GM12878 (cell line): ENCODE results near the gene TESPA1. TPM values are rescaled to one million over a fixed set of nuclear protein-coding genes. Genes with fewer than 3 reads are reported as not detected.

Source experiments
- ATAC-seq: fragments of 200-7000 bp; cut with Tn5 transposase; 3 replicates; pipeline ENCODE4 v1.9.1; 2020; ENCODE audit warnings: mild to moderate bottlenecking, moderate library complexity
- BruUV-seq: library from RNA; stranded (reverse); fragments of 400-500 nt; replicated peaks from 2 replicates; lab custom pipeline; 2021; lab: Mats Ljungman, UMichigan
- CTCF ChIA-PET: fragments of 300-600 bp; sonication (Branson Sonifier 250); formaldehyde crosslinking; extraction: SDS; loops from one replicate; lab custom pipeline; 2021; ENCODE audit warnings: inconsistent platforms; lab: Yijun Ruan, JAX
- POLR2A ChIA-PET: fragments of 350-600 bp; formaldehyde crosslinking; extraction: SDS; loops from one replicate; lab custom pipeline; 2021; ENCODE audit warnings: inconsistent platforms; lab: Charles Lee
- RAD21 ChIA-PET: fragments of 300-600 bp; sonication (Branson Sonifier 250); formaldehyde crosslinking; loops from one replicate; lab custom pipeline; 2023; ENCODE audit warnings: antibody characterized with exemption; ENCODE audit not compliant: unreplicated experiment; lab: Charles Lee
- SMC1A ChIA-PET: fragments of 300-600 bp; sonication (Branson Sonifier 250); formaldehyde crosslinking; loops from one replicate; lab custom pipeline; 2023; ENCODE audit not compliant: unreplicated experiment, uncharacterized antibody; lab: Charles Lee
- DNase-seq: peaks from one replicate; pipeline ENCODE4 v3.0.0-alpha.2; 2011; ENCODE audit warnings: low read depth, low spot score
- FAIRE-seq: peaks from 3 replicates; lab custom pipeline; 2011; peaks lifted over from hg19 to GRCh38; lab: Jason Lieb, UNC
- H2AFZ ChIP-seq: 2 replicates; pipeline ENCODE4 v1.6.0; 2011; ENCODE audit warnings: low read depth, low read length, control low read depth; ENCODE audit not compliant: control insufficient read depth
- H3K27ac ChIP-seq: 2 replicates; pipeline ENCODE4 v1.5.1; 2011; ENCODE audit warnings: control low read depth; ENCODE audit not compliant: control insufficient read depth, insufficient read depth
- H3K27me3 ChIP-seq, 2 experiments: replicated peaks in 1 of 2; 2 replicates each; pipeline versions ENCODE4 v1.6.0 to v1.6.1; 2011; ENCODE audit warnings: low read length in 1 of 2; ENCODE audit not compliant: control insufficient read depth in 2 of 2, insufficient read depth in 2 of 2
- H3K36me3 ChIP-seq, 2 experiments: 2 replicates each; pipeline ENCODE4 v1.5.1; 2011; ENCODE audit warnings: low read length in 1 of 2; ENCODE audit not compliant: control insufficient read depth in 2 of 2, insufficient read depth in 2 of 2
- H3K4me1 ChIP-seq: 2 replicates; pipeline ENCODE4 v1.6.1; 2011; ENCODE audit warnings: mild to moderate bottlenecking, low read length, moderate library complexity, mixed read lengths; ENCODE audit not compliant: control insufficient read depth, insufficient read depth
- H3K4me2 ChIP-seq: 2 replicates; pipeline ENCODE4 v1.6.0; 2011; ENCODE audit warnings: control low read depth; ENCODE audit not compliant: control insufficient read depth, insufficient read depth
- H3K4me3 ChIP-seq: fragments of 200-600 bp; sonication (generic); 2 replicates; pipeline ENCODE4 v1.5.1; 2016
- H3K79me2 ChIP-seq: 2 replicates; pipeline ENCODE4 v1.6.0; 2011; ENCODE audit warnings: low read length; ENCODE audit not compliant: control insufficient read depth, insufficient read depth
- H3K9ac ChIP-seq: 2 replicates; pipeline ENCODE4 v1.8.0; 2011; ENCODE audit warnings: low read length, control low read depth, mixed read lengths; ENCODE audit not compliant: control insufficient read depth, insufficient read depth
- H3K9me3 ChIP-seq: replicated peaks from 3 replicates; pipeline ENCODE4 v1.5.1; 2011; ENCODE audit warnings: mild to moderate bottlenecking, low read length; ENCODE audit not compliant: control insufficient read depth, insufficient read depth
- H4K20me1 ChIP-seq: 2 replicates; pipeline ENCODE4 v1.6.0; 2011; ENCODE audit not compliant: control insufficient read depth, insufficient read depth
- ASH2L ChIP-seq: fragments of 300-600, 200-600 bp; sonication (generic); IDR thresholded peaks from 2 replicates; pipeline ENCODE4 v1.6.1; 2017; ENCODE audit warnings: low read depth, mild to moderate bottlenecking, borderline replicate concordance
- BHLHE40 ChIP-seq, 2 experiments: fragments of 450-650 bp in 1 of 2; IDR thresholded peaks; 2 replicates each; pipeline ENCODE4 v1.6.1; 2011 to 2017; ENCODE audit warnings: low read depth in 2 of 2, borderline replicate concordance in 1 of 2, improper control_type of control experiment in 1 of 2, low read length in 1 of 2, mild to moderate bottlenecking in 1 of 2
- BRCA1 ChIP-seq: IDR thresholded peaks from 2 replicates; pipeline ENCODE4 v1.6.1; 2011; ENCODE audit warnings: low read depth, low read length, improper control_type of control experiment
- CHD4 ChIP-seq: fragments of 200-600 bp; sonication (generic); IDR thresholded peaks from 2 replicates; pipeline ENCODE4 v1.6.1; 2016; ENCODE audit warnings: mild to moderate bottlenecking
- FOS ChIP-seq: IDR thresholded peaks from 3 replicates; pipeline ENCODE4 v1.6.1; 2011; ENCODE audit warnings: borderline replicate concordance; ENCODE audit not compliant: insufficient read length; ENCODE audit errors: extremely low read depth
- HDGF ChIP-seq: fragments of 450-650 bp; IDR thresholded peaks from 2 replicates; pipeline ENCODE4 v1.6.1; 2016; ENCODE audit warnings: antibody characterized with exemption
- IRF4 ChIP-seq: IDR thresholded peaks from 2 replicates; pipeline ENCODE4 v1.6.1; 2011; ENCODE audit warnings: low read depth, low read length
- LARP7 ChIP-seq: fragments of 450-650 bp; IDR thresholded peaks from 2 replicates; pipeline ENCODE4 v1.6.1; 2017; ENCODE audit warnings: mild to moderate bottlenecking
- NFIC ChIP-seq: IDR thresholded peaks from 2 replicates; pipeline ENCODE4 v1.6.1; 2012; ENCODE audit warnings: low read depth, mild to moderate bottlenecking, inconsistent platforms, low read length, moderate library complexity
- TAF1 ChIP-seq: IDR thresholded peaks from 2 replicates; pipeline ENCODE4 v1.6.1; 2011; ENCODE audit warnings: mild to moderate bottlenecking, low read depth, low read length, borderline replicate concordance
- ZBED1 ChIP-seq: IDR thresholded peaks from 2 replicates; pipeline ENCODE4 v1.6.1; 2016; ENCODE audit warnings: borderline replicate concordance
- WGBS: methylation state at CpG from one replicate; pipeline ENCODE4 v1.1.6; 2016; ENCODE audit warnings: low lambda C conversion rate; ENCODE audit not compliant: insufficient replicate concordance, insufficient coverage; ENCODE audit errors: missing lambda C conversion rate; 5-methylcytosine and 5-hydroxymethylcytosine counted together
- in situ Hi-C: fragments of 300-500 bp; cut with MboI; formaldehyde crosslinking; loops from 9 replicates; pipeline ENCODE4 v1.14.3; 2018; ENCODE audit warnings: mixed read lengths
- intact Hi-C: fragments of 100-400 bp; cut with micrococcal nuclease; formaldehyde crosslinking; loops from one replicate; pipeline ENCODE4 v1.14.2; 2022; ENCODE audit not compliant: unreplicated experiment
- polyA plus RNA-seq, 11 experiments: library from polyadenylated mRNA; depleted of rRNA in 4 of 11; unstranded in 6 of 11; stranded (reverse) in 5 of 11; fragments of >200 nt; fragmentation: Nextera tagmentation in 4 of 11; fragmentation: Illumina TruSeq in 1 of 11; extraction: Ambion mirVana in 4 of 11; extraction: Trizol in 1 of 11; gene quantifications; 1 replicate in 1 of 11; 2 replicates in 10 of 11; pipeline versions ENCODE4 v1.2.1 to v1.2.3, GENCODE V29; 2011 to 2016; ENCODE audit warnings: inconsistent platforms in 2 of 11, missing spikeins in 2 of 11, low read depth in 1 of 11
- total RNA-seq, 4 experiments: library from RNA; depleted of rRNA in 3 of 4; stranded (reverse); fragments of >200 nt in 3 of 4; fragmentation: Illumina TruSeq in 1 of 4; extraction: Trizol in 1 of 4; gene quantifications; 2 replicates each; pipeline versions ENCODE4 v1.2.1 to v1.2.3, GENCODE V29; 2013 to 2021
- TF ChIP-seq, protein P1 (sequence below): IDR thresholded peaks from 2 replicates; pipeline ENCODE4 v1.6.1; 2012; ENCODE audit warnings: mild to moderate bottlenecking, low read depth, low read length
- TF ChIP-seq, protein P2 (sequence below): IDR thresholded peaks from 2 replicates; pipeline ENCODE4 v1.6.1; 2011; ENCODE audit warnings: borderline replicate concordance, low read depth, mild to moderate bottlenecking, moderate library complexity, low read length; ENCODE audit not compliant: insufficient read depth, poor library complexity, severe bottlenecking
- TF ChIP-seq, protein P3 (sequence below): fragments of 450-650 bp; IDR thresholded peaks from 2 replicates; pipeline ENCODE4 v1.6.1; 2018; ENCODE audit warnings: borderline replicate concordance, mild to moderate bottlenecking; ENCODE audit not compliant: partially characterized antibody

The TESPA1 gene
- total and polyA plus RNA-seq, 10 of the 15 experiments (the other 5 are each of a cell fraction or from before 2014, with no cell fraction given), result 13.8 to 56.2 (median 23.9) TPM

DNA sequence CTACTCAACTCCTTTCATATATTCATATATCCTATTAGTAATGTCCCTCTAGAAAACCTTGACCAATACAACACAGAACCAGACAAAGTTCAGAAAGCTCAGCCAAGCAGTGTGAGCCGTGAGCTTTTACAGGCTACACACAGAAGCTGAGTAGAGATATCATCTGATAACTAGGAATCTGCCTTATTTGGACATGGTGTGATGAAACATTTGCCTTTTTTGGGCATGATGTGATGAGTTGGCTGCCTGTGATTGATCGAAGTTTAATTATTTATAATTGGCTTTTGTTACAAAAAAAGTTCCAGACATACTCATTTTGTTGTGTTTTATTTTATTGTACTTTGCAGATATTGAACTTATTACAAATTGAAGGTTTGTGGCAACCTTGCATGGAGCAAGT, 46.6 kb downstream of the TESPA1 start:
- Histone ChIP-seq H3K36me3 (no peaks in the 10 kb centered on the region), H4K20me1 (no peaks in the 10 kb centered on the region), H3K4me3 (no peak overlapping the region), H3K27ac (no peak overlapping the region), H3K27me3 (no peaks in the 10 kb centered on the region), H2AFZ (no peak overlapping the region), H3K79me2 (no peaks in the 10 kb centered on the region), H3K9me3 (no peaks in the 10 kb centered on the region; the same call in 1 of the 3 replicates), H3K9ac (no peak overlapping the region), H3K4me1 (peaks cover 5% of the 10 kb centered on the region), H3K4me2 (no peak overlapping the region)
- ChIA-PET SMC1A (no interaction called here), POLR2A (no interaction called here), RAD21 (interaction anchor here (1.0 to 1.3 kb wide), 2 partner anchors 82 to 85 kb away, joined by 3 to 4 read pairs; no protein-coding TSS in a partner anchor), CTCF (interaction anchor here (1.5 kb wide), 1 partner anchor 19 kb away, joined by 4 read pairs; no protein-coding TSS in a partner anchor)
- intact Hi-C loops (loop anchor here (5.0 kb wide), 1 partner anchor 81 kb away; no protein-coding TSS in a partner anchor), in situ Hi-C loops (loop anchor here (5.0 kb wide), 1 partner anchor 86 kb away; the partner anchor contains the start of gene MUCL1)
- no TSS peak for BruUV-seq
- no peak for FAIRE-seq
- ATAC-seq, result no peak
- WGBS, result 79% methylated on average over 2 of the region's 2 CpGs
- TF ChIP-seq TAF1, result no peak
- TF ChIP-seq BHLHE40 (IDR thresholded peaks at IDR 0.05; ENCODE audit: borderline replicate concordance in 1 of 2, low read depth in 2 of 2, low read length in 1 of 2), result no peak
- no peak for TF ChIP-seq FOS
- no peak for TF ChIP-seq LARP7
- no peak for TF ChIP-seq IRF4
- TF ChIP-seq, protein P1, sequence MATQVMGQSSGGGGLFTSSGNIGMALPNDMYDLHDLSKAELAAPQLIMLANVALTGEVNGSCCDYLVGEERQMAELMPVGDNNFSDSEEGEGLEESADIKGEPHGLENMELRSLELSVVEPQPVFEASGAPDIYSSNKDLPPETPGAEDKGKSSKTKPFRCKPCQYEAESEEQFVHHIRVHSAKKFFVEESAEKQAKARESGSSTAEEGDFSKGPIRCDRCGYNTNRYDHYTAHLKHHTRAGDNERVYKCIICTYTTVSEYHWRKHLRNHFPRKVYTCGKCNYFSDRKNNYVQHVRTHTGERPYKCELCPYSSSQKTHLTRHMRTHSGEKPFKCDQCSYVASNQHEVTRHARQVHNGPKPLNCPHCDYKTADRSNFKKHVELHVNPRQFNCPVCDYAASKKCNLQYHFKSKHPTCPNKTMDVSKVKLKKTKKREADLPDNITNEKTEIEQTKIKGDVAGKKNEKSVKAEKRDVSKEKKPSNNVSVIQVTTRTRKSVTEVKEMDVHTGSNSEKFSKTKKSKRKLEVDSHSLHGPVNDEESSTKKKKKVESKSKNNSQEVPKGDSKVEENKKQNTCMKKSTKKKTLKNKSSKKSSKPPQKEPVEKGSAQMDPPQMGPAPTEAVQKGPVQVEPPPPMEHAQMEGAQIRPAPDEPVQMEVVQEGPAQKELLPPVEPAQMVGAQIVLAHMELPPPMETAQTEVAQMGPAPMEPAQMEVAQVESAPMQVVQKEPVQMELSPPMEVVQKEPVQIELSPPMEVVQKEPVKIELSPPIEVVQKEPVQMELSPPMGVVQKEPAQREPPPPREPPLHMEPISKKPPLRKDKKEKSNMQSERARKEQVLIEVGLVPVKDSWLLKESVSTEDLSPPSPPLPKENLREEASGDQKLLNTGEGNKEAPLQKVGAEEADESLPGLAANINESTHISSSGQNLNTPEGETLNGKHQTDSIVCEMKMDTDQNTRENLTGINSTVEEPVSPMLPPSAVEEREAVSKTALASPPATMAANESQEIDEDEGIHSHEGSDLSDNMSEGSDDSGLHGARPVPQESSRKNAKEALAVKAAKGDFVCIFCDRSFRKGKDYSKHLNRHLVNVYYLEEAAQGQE, result no peak
- no peak for TF ChIP-seq ASH2L
- TF ChIP-seq, protein P2, sequence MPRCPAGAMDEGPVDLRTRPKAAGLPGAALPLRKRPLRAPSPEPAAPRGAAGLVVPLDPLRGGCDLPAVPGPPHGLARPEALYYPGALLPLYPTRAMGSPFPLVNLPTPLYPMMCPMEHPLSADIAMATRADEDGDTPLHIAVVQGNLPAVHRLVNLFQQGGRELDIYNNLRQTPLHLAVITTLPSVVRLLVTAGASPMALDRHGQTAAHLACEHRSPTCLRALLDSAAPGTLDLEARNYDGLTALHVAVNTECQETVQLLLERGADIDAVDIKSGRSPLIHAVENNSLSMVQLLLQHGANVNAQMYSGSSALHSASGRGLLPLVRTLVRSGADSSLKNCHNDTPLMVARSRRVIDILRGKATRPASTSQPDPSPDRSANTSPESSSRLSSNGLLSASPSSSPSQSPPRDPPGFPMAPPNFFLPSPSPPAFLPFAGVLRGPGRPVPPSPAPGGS, result no peak
- no peak for TF ChIP-seq BRCA1
- TF ChIP-seq, protein P3, sequence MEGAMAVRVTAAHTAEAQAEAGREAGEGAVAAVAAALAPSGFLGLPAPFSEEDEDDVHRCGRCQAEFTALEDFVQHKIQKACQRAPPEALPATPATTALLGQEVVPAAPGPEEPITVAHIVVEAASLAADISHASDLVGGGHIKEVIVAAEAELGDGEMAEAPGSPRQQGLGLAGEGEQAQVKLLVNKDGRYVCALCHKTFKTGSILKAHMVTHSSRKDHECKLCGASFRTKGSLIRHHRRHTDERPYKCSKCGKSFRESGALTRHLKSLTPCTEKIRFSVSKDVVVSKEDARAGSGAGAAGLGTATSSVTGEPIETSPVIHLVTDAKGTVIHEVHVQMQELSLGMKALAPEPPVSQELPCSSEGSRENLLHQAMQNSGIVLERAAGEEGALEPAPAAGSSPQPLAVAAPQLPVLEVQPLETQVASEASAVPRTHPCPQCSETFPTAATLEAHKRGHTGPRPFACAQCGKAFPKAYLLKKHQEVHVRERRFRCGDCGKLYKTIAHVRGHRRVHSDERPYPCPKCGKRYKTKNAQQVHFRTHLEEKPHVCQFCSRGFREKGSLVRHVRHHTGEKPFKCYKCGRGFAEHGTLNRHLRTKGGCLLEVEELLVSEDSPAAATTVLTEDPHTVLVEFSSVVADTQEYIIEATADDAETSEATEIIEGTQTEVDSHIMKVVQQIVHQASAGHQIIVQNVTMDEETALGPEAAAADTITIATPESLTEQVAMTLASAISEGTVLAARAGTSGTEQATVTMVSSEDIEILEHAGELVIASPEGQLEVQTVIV, result no peak
- no peak for TF ChIP-seq ZBED1
- no peak for TF ChIP-seq NFIC
- no peak for TF ChIP-seq HDGF
- no peak for TF ChIP-seq CHD4
- DNase-seq, result no peak
